Measurements from ENCODE around the gene PEPD.

Gene PEPD

DNA sequence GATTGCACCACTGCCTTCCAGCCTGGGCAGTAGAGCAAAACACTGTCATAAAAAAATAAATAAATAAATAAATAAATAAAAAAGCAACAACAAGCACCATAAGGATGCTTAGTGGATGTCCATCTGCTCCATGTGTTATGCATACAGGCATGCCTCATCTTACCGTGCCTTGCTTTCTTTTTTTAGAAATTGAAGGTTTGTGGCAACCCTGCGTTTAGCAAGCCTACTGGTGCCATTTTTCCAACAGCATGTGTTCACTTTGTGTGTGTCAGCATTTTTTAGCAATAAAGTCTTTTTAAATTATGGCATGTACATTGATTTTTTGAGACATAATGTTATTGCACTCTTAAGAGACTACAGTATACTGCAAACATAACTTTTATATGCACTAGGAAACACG is 68.3 kb downstream of the PEPD start:
- no peak for DNase-seq

DNA sequence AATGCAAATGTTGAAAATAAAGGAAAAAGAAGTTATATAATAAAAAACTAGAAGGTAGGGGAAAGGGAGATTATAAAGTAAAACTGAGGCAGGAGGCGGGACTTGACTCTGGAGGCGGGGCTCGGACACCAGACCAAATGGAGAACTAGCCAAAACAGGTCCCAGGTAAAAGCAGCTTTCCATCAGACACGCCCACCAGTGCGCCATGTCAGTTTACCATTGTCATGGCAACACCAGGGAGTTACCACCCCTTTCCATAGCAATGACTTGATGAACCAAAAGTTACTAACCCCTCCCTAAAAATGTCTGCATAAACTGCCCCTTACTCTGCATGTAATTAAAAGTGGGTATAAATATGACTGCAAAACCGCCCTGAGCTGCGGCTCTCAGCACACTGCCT is 70.9 kb downstream of the PEPD start:
- DNase-seq, result no peak

DNA sequence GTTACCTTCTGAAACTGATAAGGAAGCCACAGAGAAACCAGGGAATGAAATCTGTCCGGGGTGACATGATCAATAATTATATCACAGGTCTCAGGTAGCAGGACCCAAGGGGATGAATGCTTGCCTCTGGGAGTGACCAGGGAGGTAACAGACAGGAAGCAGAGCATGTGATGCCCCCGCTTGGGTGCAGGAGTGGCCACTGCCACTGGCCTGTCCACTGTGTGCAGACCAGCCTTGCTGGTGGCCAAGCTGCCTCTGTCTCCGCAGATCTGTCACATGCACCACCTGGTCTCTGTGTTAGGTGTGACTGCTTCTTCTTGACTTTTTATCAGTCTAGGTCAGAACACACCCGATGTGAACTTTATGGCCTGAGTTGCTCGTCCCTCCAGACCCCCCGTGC is 71.8 kb downstream of the PEPD start:
- no peak for DNase-seq

DNA sequence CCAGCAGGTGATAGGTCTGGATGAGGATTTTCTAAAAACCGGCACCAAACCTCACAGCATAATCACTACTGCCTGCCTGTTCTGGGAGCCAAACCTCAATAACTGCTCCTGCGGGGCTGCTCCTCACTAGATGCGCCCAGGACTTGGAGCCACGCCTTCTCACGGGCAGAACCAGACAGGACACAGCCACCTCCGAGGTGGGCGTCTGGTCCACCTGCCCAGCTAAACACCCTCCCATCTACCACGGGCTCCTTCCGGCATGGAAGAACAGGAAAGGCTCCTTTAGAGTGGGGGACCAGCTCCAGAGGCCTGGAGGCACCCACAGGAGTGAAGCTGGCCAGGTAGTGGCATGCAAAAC is 73.5 kb downstream of the PEPD start:
- no peak for DNase-seq

DNA sequence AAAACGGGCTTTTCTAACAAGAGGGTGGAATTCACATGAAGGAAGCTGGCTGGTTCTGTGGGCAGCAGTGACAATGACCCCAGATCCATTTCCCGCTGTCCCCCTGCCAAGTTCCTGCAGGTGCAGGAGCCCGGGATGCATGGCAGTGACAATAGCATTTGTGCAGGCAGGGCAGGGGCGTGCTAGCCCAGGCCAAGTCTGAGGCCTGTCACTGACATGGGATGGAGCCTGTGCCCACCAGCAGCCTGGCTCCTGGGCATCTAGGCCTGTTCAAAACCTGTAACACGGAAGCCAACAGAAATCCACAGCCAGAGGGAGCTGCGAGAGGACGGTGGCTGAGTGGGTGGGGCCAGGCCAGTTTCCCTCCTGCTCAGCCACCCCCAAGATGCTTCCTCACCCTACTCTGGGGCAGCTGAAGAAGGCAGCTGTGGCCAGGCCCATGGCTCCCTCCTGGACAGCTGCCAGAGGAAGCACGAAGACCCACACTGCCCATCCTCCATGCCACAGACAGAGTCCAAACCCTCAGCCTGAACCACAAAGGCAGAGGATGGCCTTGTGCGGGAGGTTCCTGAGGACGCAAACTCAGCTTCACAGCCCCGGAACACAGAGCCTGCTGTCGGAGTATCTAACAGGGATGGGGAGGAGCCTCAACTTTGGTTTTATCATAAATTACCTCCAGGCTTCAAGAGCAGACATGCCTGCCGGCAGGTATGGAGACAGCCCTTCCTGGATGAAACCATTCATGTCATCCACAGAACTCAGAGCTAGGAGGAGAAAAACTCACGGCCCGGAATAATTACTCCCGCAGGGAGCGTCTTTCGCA is 74.0 kb downstream of the PEPD start:
- DNase-seq, result no peak

DNA sequence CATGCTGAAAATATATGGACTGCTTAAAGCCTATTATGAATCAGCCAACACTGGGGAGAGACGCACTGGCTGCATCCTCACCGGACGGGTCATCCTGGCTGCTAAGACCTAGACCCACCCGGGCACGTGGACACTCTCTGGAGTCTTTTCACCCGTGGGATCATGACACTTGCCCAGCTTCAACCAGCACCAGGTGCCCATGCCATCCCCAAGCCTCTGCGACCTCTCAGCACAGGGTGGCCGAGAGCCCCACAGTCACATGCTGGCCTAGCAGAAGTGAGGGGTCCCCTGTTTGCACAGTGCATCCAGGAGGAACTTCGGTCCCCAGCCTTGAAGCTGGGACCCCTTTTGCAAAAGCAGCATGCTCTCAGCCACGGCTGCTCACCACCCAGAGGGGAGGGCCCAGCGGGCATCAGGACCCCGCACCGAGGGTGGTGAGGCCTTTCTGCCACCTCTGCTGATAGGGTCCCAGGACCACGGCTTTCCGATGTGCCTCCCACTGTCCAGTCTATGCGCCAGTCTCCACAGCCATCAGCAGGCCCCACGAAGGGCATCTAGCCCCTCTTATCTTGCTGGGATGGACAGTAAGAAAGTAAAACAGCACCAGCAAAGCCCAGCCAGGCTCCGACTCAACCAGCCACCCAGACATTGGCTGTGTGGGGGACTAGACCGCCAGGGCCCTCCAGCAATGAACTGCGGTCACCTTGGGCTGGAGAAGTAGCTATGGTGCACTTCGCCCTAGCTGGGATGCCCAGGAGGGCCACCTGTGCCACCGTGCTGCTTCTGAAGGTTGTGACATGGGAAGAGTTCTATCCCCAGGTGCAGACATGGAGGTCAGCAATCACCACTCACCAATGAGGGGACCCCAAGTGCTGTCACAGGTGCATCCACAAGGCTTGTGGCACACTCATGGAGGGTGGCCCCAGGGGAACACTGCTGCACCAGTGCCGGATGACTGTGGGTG is 75.0 kb downstream of the PEPD start:
- DNase-seq, result no peak

GRCh38 chr19:33445442-33446329 is 75.9 kb downstream of the PEPD start:
- no peak for DNase-seq

GRCh38 chr19:33444562-33445441 is 76.8 kb downstream of the PEPD start:
- no peak for DNase-seq

- DNase-seq, result no peak
Observed at GRCh38 chr19:33443638-33444561, 77.7 kb downstream of the PEPD start.

DNA sequence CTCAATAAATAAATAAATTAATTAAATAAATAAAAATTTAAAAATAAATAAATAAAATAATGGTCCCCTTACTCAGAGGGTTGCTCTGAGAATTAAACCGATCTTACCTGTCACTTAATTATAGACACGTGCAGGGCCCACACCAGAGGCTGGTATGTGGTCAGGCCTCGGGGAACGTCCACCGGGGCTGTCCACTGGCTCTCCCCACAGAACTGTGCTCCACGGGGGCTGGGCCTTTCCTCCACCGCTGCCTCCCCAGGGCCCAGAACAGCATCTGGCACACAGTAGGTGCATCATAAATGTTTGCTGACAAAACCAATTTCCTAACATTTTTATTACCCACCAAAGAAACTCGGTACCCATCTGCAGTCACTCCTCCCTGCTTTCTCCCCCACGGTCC is 78.9 kb downstream of the PEPD start:
- no peak for DNase-seq

DNA sequence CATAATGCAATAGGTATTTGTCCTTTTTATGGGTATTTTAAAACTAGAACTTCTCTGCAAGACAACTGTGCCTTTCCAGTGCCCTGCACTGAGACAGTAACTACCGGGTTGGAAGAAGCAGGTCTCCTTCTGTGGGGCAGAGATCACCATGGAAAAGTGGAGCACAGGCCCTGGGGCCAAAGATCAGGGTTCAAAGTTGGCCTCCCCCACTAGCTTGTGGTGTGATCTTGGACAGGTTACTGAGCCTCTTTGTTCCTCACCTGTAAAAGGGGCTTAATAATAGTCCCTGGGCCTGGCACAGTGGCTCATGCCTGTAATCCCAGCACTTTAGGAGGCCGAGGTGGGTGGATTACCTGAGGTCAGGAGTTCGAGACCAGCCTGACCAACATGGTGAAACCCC is 79.8 kb downstream of the PEPD start:
- no peak for DNase-seq

- DNase-seq, result no peak
Observed at GRCh38 chr19:33441277-33441699, 80.3 kb downstream of the PEPD start.

GRCh38 chr19:33440682-33441081 is 80.9 kb downstream of the PEPD start:
- DNase-seq, result no peak

GRCh38 chr19:33440241-33440640 is 81.3 kb downstream of the PEPD start:
- DNase-seq, result no peak

- no peak for DNase-seq
Observed at GRCh38 chr19:33438987-33439781, 82.4 kb downstream of the PEPD start.

GRCh38 chr19:33437821-33438671 is 83.5 kb downstream of the PEPD start:
- no peak for DNase-seq

DNA sequence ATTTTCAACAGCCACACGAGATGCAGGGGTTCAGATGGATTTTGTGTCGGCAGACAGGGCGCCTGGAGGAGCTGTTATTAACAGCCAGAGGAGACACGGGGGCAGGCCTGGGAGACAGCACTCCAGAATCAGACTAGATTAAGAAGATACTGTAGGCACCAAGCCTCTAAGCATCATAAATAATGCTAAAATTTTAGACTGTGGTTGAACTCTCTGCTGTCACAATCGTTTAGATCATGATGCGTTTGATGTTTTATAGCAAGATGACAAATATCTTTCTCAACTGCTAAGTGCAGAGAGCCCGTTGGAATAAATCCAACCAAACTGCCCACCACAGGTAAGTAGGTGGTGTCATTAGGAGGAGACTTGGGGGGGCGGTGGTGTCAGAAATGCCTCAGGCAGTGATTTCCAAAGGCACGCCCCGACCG is 84.2 kb downstream of the PEPD start:
- DNase-seq, result no peak

Measured in CD4-positive, alpha-beta T cell treated with Interleukin-10 for 1 hour (primary cell).